Panc1 (cell line): ENCODE data around the gene DOK5.

Source experiments
- CTCF ChIP-seq: fragments of 450-650 bp; IDR thresholded peaks from 2 replicates; pipeline ENCODE4 v1.5.1; 2017; ENCODE audit warnings: mild to moderate bottlenecking
- POLR2AphosphoS5 ChIP-seq: IDR thresholded peaks from 2 replicates; pipeline ENCODE4 v1.6.1; 2012; ENCODE audit warnings: mild to moderate bottlenecking, low read depth, low read length, moderate library complexity
- SIN3A ChIP-seq: IDR thresholded peaks from 2 replicates; pipeline ENCODE4 v1.6.1; 2012; ENCODE audit warnings: low read depth, mild to moderate bottlenecking, low read length, moderate library complexity, borderline replicate concordance; ENCODE audit not compliant: insufficient read depth
- TCF7L2 ChIP-seq: IDR thresholded peaks from 2 replicates; pipeline ENCODE4 v1.6.1; 2011; ENCODE audit warnings: mild to moderate bottlenecking, low read depth, low read length, inconsistent platforms

GRCh38 chr20:54605319-54605718 lies 129.9 kb downstream of the DOK5 start:
- TF ChIP-seq TCF7L2 (no peak), CTCF (no peak), SIN3A (no peak), POLR2AphosphoS5 (no peak)
